Astrocyte (in vitro differentiated cells and primary cell): Measurements from ENCODE around the gene CSNK2A1.

ENCODE experiments used
- CTCF ChIP-seq: IDR thresholded peaks from 2 replicates; pipeline ENCODE4 v1.5.1; 2011; ENCODE audit warnings: low read depth, mild to moderate bottlenecking, inconsistent platforms, low read length, moderate library complexity; ENCODE audit not compliant: insufficient read depth
- EZH2 ChIP-seq: IDR thresholded peaks from 2 replicates; pipeline ENCODE4 v1.6.1; 2012; ENCODE audit warnings: mild to moderate bottlenecking, low read length, inconsistent platforms; ENCODE audit not compliant: insufficient read depth

- no peak for TF ChIP-seq EZH2
- TF ChIP-seq CTCF = no peak
These were observed 24.6 kb upstream of the CSNK2A1 start for GRCh38 chr20:568097-568652.
